ENCODE measurements around the gene PNPLA6.

- TF ChIP-seq POLR2AphosphoS5 (IDR thresholded peaks at IDR 0.05) (no peak), POLR2A (IDR thresholded peaks at IDR 0.05) (no peak), EP300 (IDR thresholded peaks at IDR 0.05; ENCODE audit: low read depth) (no peak)
- TF ChIP-seq, protein P1, sequence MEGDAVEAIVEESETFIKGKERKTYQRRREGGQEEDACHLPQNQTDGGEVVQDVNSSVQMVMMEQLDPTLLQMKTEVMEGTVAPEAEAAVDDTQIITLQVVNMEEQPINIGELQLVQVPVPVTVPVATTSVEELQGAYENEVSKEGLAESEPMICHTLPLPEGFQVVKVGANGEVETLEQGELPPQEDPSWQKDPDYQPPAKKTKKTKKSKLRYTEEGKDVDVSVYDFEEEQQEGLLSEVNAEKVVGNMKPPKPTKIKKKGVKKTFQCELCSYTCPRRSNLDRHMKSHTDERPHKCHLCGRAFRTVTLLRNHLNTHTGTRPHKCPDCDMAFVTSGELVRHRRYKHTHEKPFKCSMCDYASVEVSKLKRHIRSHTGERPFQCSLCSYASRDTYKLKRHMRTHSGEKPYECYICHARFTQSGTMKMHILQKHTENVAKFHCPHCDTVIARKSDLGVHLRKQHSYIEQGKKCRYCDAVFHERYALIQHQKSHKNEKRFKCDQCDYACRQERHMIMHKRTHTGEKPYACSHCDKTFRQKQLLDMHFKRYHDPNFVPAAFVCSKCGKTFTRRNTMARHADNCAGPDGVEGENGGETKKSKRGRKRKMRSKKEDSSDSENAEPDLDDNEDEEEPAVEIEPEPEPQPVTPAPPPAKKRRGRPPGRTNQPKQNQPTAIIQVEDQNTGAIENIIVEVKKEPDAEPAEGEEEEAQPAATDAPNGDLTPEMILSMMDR (IDR thresholded peaks at IDR 0.05): no peak
These were observed 65.2 kb downstream of the PNPLA6 start for GRCh38 chr19:7600721-7601120.

All from transverse colon (tissue), 4 donors.